HG03108 (cell line): ENCODE measurements around the gene LHX2.
A peak's percentile ranks its signal among the peaks of the same experiment; 100 is the strongest.
"Not testable (repeated sequence)": the region's sequence is repeated elsewhere in the genome, so short reads cannot be mapped to it uniquely, and the experiment has no call there.

Source experiments
- ATAC-seq: cut with Tn5 transposase; IDR thresholded peaks from one replicate; pipeline ENCODE4 v1.9.1; 2021; ENCODE audit warnings: moderate library complexity; ENCODE audit not compliant: unreplicated experiment

LHX2 gene

GRCh38 chr9:124011460-124012301, at the start of gene LHX2:
TSS of gene LHX2 (plus strand) at chr9:124011768. CDS start at chr9:124012349, 581 bp downstream.
- ATAC-seq: peak; percentile 43

- no peak for ATAC-seq
These were observed 46.8 kb upstream of the LHX2 start for GRCh38 chr9:123964761-123965160.

- ATAC-seq: no peak
These were observed 45.5 kb upstream of the LHX2 start for GRCh38 chr9:123965801-123966686.

- no peak for ATAC-seq
These were observed 44.2 kb upstream of the LHX2 start for GRCh38 chr9:123967323-123967722.

- no peak for ATAC-seq
These were observed 39.0 kb upstream of the LHX2 start for GRCh38 chr9:123972618-123973017.

- ATAC-seq: no peak
These were observed 37.9 kb upstream of the LHX2 start for GRCh38 chr9:123973590-123974223.

GRCh38 chr9:123974471-123974870, 37.1 kb upstream of the LHX2 start:
- no peak for ATAC-seq

- ATAC-seq: no peak
These were observed 35.7 kb upstream of the LHX2 start for GRCh38 chr9:123975871-123976270.

GRCh38 chr9:123976579-123976978, 35.0 kb upstream of the LHX2 start:
- not testable (repeated sequence) for ATAC-seq

- ATAC-seq: no peak
These were observed 32.6 kb upstream of the LHX2 start for GRCh38 chr9:123978981-123979380.

GRCh38 chr9:123982535-123982934, 29.0 kb upstream of the LHX2 start:
- ATAC-seq: no peak

- no peak for ATAC-seq
These were observed 28.5 kb upstream of the LHX2 start for GRCh38 chr9:123983047-123983446.

GRCh38 chr9:123984802-123985201, 26.8 kb upstream of the LHX2 start:
- no peak for ATAC-seq

GRCh38 chr9:123985869-123986268, 25.7 kb upstream of the LHX2 start:
- no peak for ATAC-seq

GRCh38 chr9:123990427-123990826, 21.1 kb upstream of the LHX2 start:
- ATAC-seq: no peak

GRCh38 chr9:123992679-123993078, 18.9 kb upstream of the LHX2 start:
- not testable (repeated sequence) for ATAC-seq

GRCh38 chr9:123996731-123997421, 14.7 kb upstream of the LHX2 start:
- ATAC-seq: no peak

GRCh38 chr9:123997665-123998277, 13.8 kb upstream of the LHX2 start:
- ATAC-seq: peak; percentile 57

- no peak for ATAC-seq
These were observed 13.2 kb upstream of the LHX2 start for GRCh38 chr9:123998278-123998925.
